PC-3 (cell line): ENCODE measurements around the gene EIF4EBP3. TPM values are rescaled to one million over a fixed set of nuclear protein-coding genes. Genes with fewer than 3 reads are reported as not detected.

Source experiments
- ATAC-seq: fragments of 200-7000 bp; cut with Tn5 transposase; 2 replicates; pipeline ENCODE4 v1.9.1; 2020; ENCODE audit warnings: mild to moderate bottlenecking, moderate library complexity
- BruUV-seq: library from RNA; stranded (reverse); fragments of 400-500 nt; replicated peaks from 2 replicates; lab custom pipeline; 2021; lab: Mats Ljungman, UMichigan
- CTCF ChIA-PET: fragments of 300-600 bp; sonication (Branson Sonifier 250); formaldehyde crosslinking; loops from one replicate; lab custom pipeline; 2022; ENCODE audit warnings: antibody characterized with exemption; lab: Charles Lee
- POLR2A ChIA-PET: fragments of 300-600 bp; sonication (Branson Sonifier 250); formaldehyde crosslinking; loops from one replicate; lab custom pipeline; 2022; ENCODE audit warnings: antibody characterized with exemption; ENCODE audit not compliant: unreplicated experiment; lab: Charles Lee
- DNase-seq: peaks from one replicate; pipeline ENCODE4 v3.0.0-alpha.2; 2015
- H2AFZ ChIP-seq: fragments of 300-600 bp; sonication (generic); 2 replicates; pipeline ENCODE4 v1.6.0; 2016; ENCODE audit warnings: antibody characterized with exemption, low read length
- H3F3A ChIP-seq: fragments of 300-600 bp; sonication (generic); one replicate; pipeline ENCODE4 v1.6.0; 2017; ENCODE audit warnings: antibody characterized with exemption, low read length, control low read depth, mild to moderate bottlenecking; ENCODE audit not compliant: unreplicated experiment
- H3K27ac ChIP-seq: fragments of 300-600 bp; sonication (generic); 2 replicates; pipeline ENCODE4 v1.5.1; 2016; ENCODE audit warnings: mild to moderate bottlenecking, low read length
- H3K27me3 ChIP-seq: fragments of 300-600 bp; sonication (generic); 2 replicates; pipeline ENCODE4 v1.6.1; 2016; ENCODE audit warnings: low read length, mixed read lengths
- H3K36me3 ChIP-seq: fragments of 300-600 bp; sonication (generic); 2 replicates; pipeline ENCODE4 v1.6.1; 2016; ENCODE audit warnings: low read depth, mixed run types, low read length, mixed read lengths
- H3K4me1 ChIP-seq: fragments of 300-600 bp; sonication (generic); 2 replicates; pipeline ENCODE4 v1.5.1; 2016; ENCODE audit warnings: low read length; ENCODE audit not compliant: insufficient read depth
- H3K4me2 ChIP-seq: fragments of 300-600 bp; sonication (generic); 2 replicates; pipeline ENCODE4 v1.6.0; 2016; ENCODE audit warnings: low read length
- H3K4me3 ChIP-seq: fragments of 300-600 bp; sonication (generic); 2 replicates; pipeline ENCODE4 v1.5.1; 2016; ENCODE audit warnings: mild to moderate bottlenecking, low read length, mixed read lengths
- H3K79me2 ChIP-seq: fragments of 300-600 bp; sonication (generic); 2 replicates; pipeline ENCODE4 v1.6.1; 2017; ENCODE audit warnings: low read length, mixed read lengths
- H3K9ac ChIP-seq: fragments of 300-600 bp; sonication (generic); 2 replicates; pipeline ENCODE4 v1.6.0; 2016; ENCODE audit warnings: mild to moderate bottlenecking, low read length
- H3K9me2 ChIP-seq: fragments of 300-600 bp; sonication (generic); replicated peaks from 2 replicates; pipeline ENCODE4 v1.6.1; 2016; ENCODE audit warnings: mixed run types, low read length, mixed read lengths
- H3K9me3 ChIP-seq: fragments of 300-600 bp; sonication (generic); 2 replicates; pipeline ENCODE4 v1.6.1; 2016; ENCODE audit warnings: low read length, mixed read lengths
- H4K20me1 ChIP-seq: fragments of 300-600 bp; sonication (generic); 2 replicates; pipeline ENCODE4 v1.6.1; 2016; ENCODE audit warnings: low read length, mixed read lengths
- CTCF ChIP-seq: fragments of 300-600 bp; sonication (generic); conservative IDR thresholded peaks from 2 replicates; pipeline ENCODE4 v1.5.1; 2017; ENCODE audit warnings: antibody characterized with exemption, low read depth, mild to moderate bottlenecking, low read length
- EZH2 ChIP-seq: fragments of 300-600 bp; sonication (generic); IDR thresholded peaks from one replicate; pipeline ENCODE4 v1.6.1; 2017; ENCODE audit warnings: antibody characterized with exemption, mild to moderate bottlenecking, low read length; ENCODE audit not compliant: unreplicated experiment
- EZH2phosphoT487 ChIP-seq: fragments of 300-600 bp; sonication (generic); IDR thresholded peaks from 2 replicates; pipeline ENCODE4 v1.6.1; 2018; ENCODE audit warnings: mild to moderate bottlenecking, antibody characterized with exemption, low read length, borderline replicate concordance
- intact Hi-C: fragments of 100-400 bp; cut with micrococcal nuclease; formaldehyde crosslinking; loops from 2 replicates; pipeline ENCODE4 v1.9.0; 2023
- total RNA-seq: library from RNA; depleted of rRNA; stranded (reverse); fragments of >200 nt; gene quantifications from 2 replicates; pipeline ENCODE4 v1.2.3, GENCODE V29; 2014

The EIF4EBP3 gene
- total RNA-seq, 1 experiment from 2014 or later, result not detected

- H3K4me2 ChIP-seq, result no peak overlapping the region
- POLR2A ChIA-PET, result no interaction called here
Measured at GRCh38 chr5:140594169-140594568, 46.7 kb downstream of the EIF4EBP3 start.

GRCh38 chr5:140595538-140596300, 48.3 kb downstream of the EIF4EBP3 start:
- DNase-seq, result peak; percentile 26
- Histone ChIP-seq H3K4me1 (no peaks in the 10 kb centered on the region), H3K4me3 (no peak overlapping the region), H3K9me3 (no peaks in the 10 kb centered on the region), H3K9me2 (no peaks in the 10 kb centered on the region), H4K20me1 (no peaks in the 10 kb centered on the region), H3K9ac (no peak overlapping the region), H3F3A (no peaks in the 10 kb centered on the region), H3K36me3 (no peaks in the 10 kb centered on the region), H3K27me3 (no peaks in the 10 kb centered on the region), H2AFZ (no peak overlapping the region), H3K4me2 (no peak overlapping the region), H3K27ac (no peak overlapping the region), H3K79me2 (no peaks in the 10 kb centered on the region)
- POLR2A ChIA-PET, result no interaction called here
- intact Hi-C loops, result no loop called here
- BruUV-seq, result no TSS peak
- CTCF ChIA-PET, result no interaction called here
- ATAC-seq, result no peak
- no peak for TF ChIP-seq CTCF
- no peak for TF ChIP-seq EZH2

More at GRCh38 chr5:140594169-140594568, 46.7 kb downstream of the EIF4EBP3 start:
- no peak overlapping the region for H3K9ac ChIP-seq
- no peak for TF ChIP-seq EZH2
- TF ChIP-seq EZH2phosphoT487, result no peak
- ATAC-seq, result no peak
- no peak overlapping the region for H2AFZ ChIP-seq
- BruUV-seq, result no TSS peak
- CTCF ChIA-PET, result no interaction called here
- no peaks in the 10 kb centered on the region for H3K36me3 ChIP-seq
- intact Hi-C loops, result no loop called here
- no peaks in the 10 kb centered on the region for H3F3A ChIP-seq
- no peaks in the 10 kb centered on the region for H3K27me3 ChIP-seq
- no peaks in the 10 kb centered on the region for H3K9me2 ChIP-seq
- H3K4me3 ChIP-seq, result no peak overlapping the region
- no peaks in the 10 kb centered on the region for H3K4me1 ChIP-seq
- no peaks in the 10 kb centered on the region for H3K9me3 ChIP-seq
- H3K27ac ChIP-seq, result no peak overlapping the region
- no peak for DNase-seq
- H4K20me1 ChIP-seq, result no peaks in the 10 kb centered on the region
- H3K79me2 ChIP-seq, result no peaks in the 10 kb centered on the region

GRCh38 chr5:140596321-140596741, 48.9 kb downstream of the EIF4EBP3 start:
- Histone ChIP-seq H3K9ac (no peak overlapping the region), H3K79me2 (no peaks in the 10 kb centered on the region), H3K4me3 (no peak overlapping the region), H3K9me3 (no peaks in the 10 kb centered on the region), H3K9me2 (no peaks in the 10 kb centered on the region), H3K36me3 (no peaks in the 10 kb centered on the region), H3F3A (no peaks in the 10 kb centered on the region), H3K27me3 (no peaks in the 10 kb centered on the region), H3K4me2 (no peak overlapping the region), H3K4me1 (no peaks in the 10 kb centered on the region), H4K20me1 (no peaks in the 10 kb centered on the region), H2AFZ (no peak overlapping the region), H3K27ac (no peak overlapping the region)
- ChIA-PET POLR2A (no interaction called here), CTCF (no interaction called here)
- ATAC-seq (no peak), DNase-seq (no peak)
- TF ChIP-seq CTCF (no peak), EZH2phosphoT487 (no peak), EZH2 (no peak)
- BruUV-seq, result no TSS peak
- intact Hi-C loops, result no loop called here
